GM18519 (cell line): ENCODE results near the gene THBS1.

Experiments used
- ATAC-seq: cut with Tn5 transposase; IDR thresholded peaks from one replicate; pipeline ENCODE4 v1.9.1; 2021; ENCODE audit warnings: mild to moderate bottlenecking, moderate library complexity; ENCODE audit not compliant: unreplicated experiment, low FRiP score

The THBS1 gene

GRCh38 chr15:39627451-39628143, 46.7 kb downstream of the THBS1 start:
- ATAC-seq: no peak

GRCh38 chr15:39628144-39628508, 47.2 kb downstream of the THBS1 start:
- no peak for ATAC-seq

- ATAC-seq: no peak
These were observed 47.8 kb downstream of the THBS1 start for GRCh38 chr15:39628546-39629257.

GRCh38 chr15:39629371-39629770, 48.5 kb downstream of the THBS1 start:
- no peak for ATAC-seq

GRCh38 chr15:39629906-39630305, 49.0 kb downstream of the THBS1 start:
- no peak for ATAC-seq

GRCh38 chr15:39631357-39631756, 50.5 kb downstream of the THBS1 start:
- ATAC-seq: no peak

- ATAC-seq: no peak
These were observed 57.2 kb downstream of the THBS1 start for GRCh38 chr15:39638041-39638440.

GRCh38 chr15:39639037-39639436, 58.2 kb downstream of the THBS1 start:
- no peak for ATAC-seq

- ATAC-seq: no peak
These were observed 59.8 kb downstream of the THBS1 start for GRCh38 chr15:39640665-39641064.

- ATAC-seq: no peak
These were observed 60.5 kb downstream of the THBS1 start for GRCh38 chr15:39641191-39641889.

- ATAC-seq: no peak
These were observed 61.2 kb downstream of the THBS1 start for GRCh38 chr15:39642011-39642640.

GRCh38 chr15:39643727-39644126, 62.8 kb downstream of the THBS1 start:
- no peak for ATAC-seq

- no peak for ATAC-seq
These were observed 63.3 kb downstream of the THBS1 start for GRCh38 chr15:39644136-39644535.

- ATAC-seq: no peak
These were observed 64.5 kb downstream of the THBS1 start for GRCh38 chr15:39645138-39645975.

- ATAC-seq: no peak
These were observed 65.0 kb downstream of the THBS1 start for GRCh38 chr15:39645976-39646257.

- ATAC-seq: no peak
These were observed 65.5 kb downstream of the THBS1 start for GRCh38 chr15:39646425-39646824.
